Kidney (tissue), 14 donors: ENCODE measurements around the gene ZFP36L2. TPM values are rescaled to one million over a fixed set of nuclear protein-coding genes. Genes with fewer than 3 reads are reported as not detected.

ENCODE experiments used
- DNase-seq, 5 donors: peaks; one replicate each; pipeline ENCODE4 v3.0.0-alpha.2; 2013 to 2020
- FAIRE-seq: peaks from 2 replicates; lab custom pipeline; 2012; peaks lifted over from hg19 to GRCh38; lab: Jason Lieb, UNC
- H3K27ac ChIP-seq, 2 donors: one replicate each; pipeline ENCODE4 v1.7.0; 2013; ENCODE audit warnings: low read depth in 2 of 2, low read length in 2 of 2, inconsistent platforms in 1 of 2
- H3K27me3 ChIP-seq: one replicate; pipeline ENCODE4 v1.7.1; 2013; ENCODE audit warnings: low read length, inconsistent platforms; ENCODE audit not compliant: control insufficient read depth, insufficient read depth
- H3K36me3 ChIP-seq, 3 donors: one replicate each; pipeline versions ENCODE4 v1.7.0 to v1.7.1; 2013; ENCODE audit warnings: low read length in 3 of 3, control low read depth in 1 of 3, inconsistent platforms in 1 of 3; ENCODE audit not compliant: insufficient read depth in 3 of 3, control insufficient read depth in 2 of 3
- H3K4me1 ChIP-seq, 3 donors: one replicate each; pipeline versions ENCODE4 v1.7.0 to v1.7.1; 2013; ENCODE audit warnings: low read length in 3 of 3, inconsistent platforms in 1 of 3, low read depth in 1 of 3; ENCODE audit not compliant: control insufficient read depth in 2 of 3, insufficient read depth in 2 of 3
- H3K4me3 ChIP-seq, 3 donors: one replicate each; pipeline versions ENCODE4 v1.7.0 to v1.8.1; 2013; ENCODE audit warnings: low read length in 3 of 3, control low read depth in 1 of 3, inconsistent platforms in 1 of 3
- H3K9ac ChIP-seq, 3 donors: one replicate each; pipeline versions ENCODE4 v1.7.0 to v1.7.1; 2013; ENCODE audit warnings: low read length in 3 of 3, control low read depth in 1 of 3, inconsistent platforms in 1 of 3
- H3K9me3 ChIP-seq, 3 donors: one replicate each; pipeline versions ENCODE4 v1.7.0 to v1.7.1; 2013; ENCODE audit warnings: low read length in 3 of 3, control low read depth in 1 of 3, inconsistent platforms in 1 of 3; ENCODE audit not compliant: control insufficient read depth in 2 of 3, insufficient read depth in 1 of 3
- CTCF ChIP-seq: IDR thresholded peaks from 3 replicates; pipeline ENCODE4 v1.5.1; 2012; ENCODE audit warnings: mild to moderate bottlenecking, moderate library complexity, borderline replicate concordance; ENCODE audit not compliant: insufficient read depth; ENCODE audit errors: extremely low read depth
- intact Hi-C: fragments of 100-400 bp; cut with DNase I; formaldehyde crosslinking; loops from one replicate; pipeline ENCODE4 v1.11.1; 2022
- polyA plus RNA-seq: library from polyadenylated mRNA; stranded (reverse); fragments of 350-450 nt; fragmentation: Illumina TruSeq; extraction: RNeasy Lipid Tissue Mini Kit (QIAGEN cat#74804); gene quantifications from one replicate; pipeline ENCODE4 v1.2.3, GENCODE V29; 2014; ENCODE audit warnings: low read depth, low replicate concordance; ENCODE audit not compliant: insufficient read depth
- total RNA-seq: library from RNA; stranded (reverse); fragmentation: NEBNext Ultra II Directional; extraction: Animal tissue kit (Norgen Biotek cat#: 25700); gene quantifications from one replicate; pipeline ENCODE4 v1.2.1, GENCODE V29; 2021
- donor health status: control.
- donor health status: control.
- donor health status: control.
- donor health status: control.
- donor health status: control.
- donor health status: DM: yes; HTN: yes; CAD: no.
- donor health status: Normal renal cell carcinoma (clear cell type).

Gene ZFP36L2
- total and polyA plus RNA-seq, 2 donors from 2014 or later, result 35.4 to 247 TPM

GRCh38 chr2:43258547-43259156 is 32.2 kb upstream of the ZFP36L2 start:
- Histone ChIP-seq H3K4me3 (no peak overlapping the region), H3K27me3 (no peaks in the 10 kb centered on the region), H3K9ac (no peak overlapping the region), H3K36me3 (no peaks in the 10 kb centered on the region), H3K27ac (no peak overlapping the region), H3K9me3 (no peaks in the 10 kb centered on the region), H3K4me1 (peaks cover 0 to 5% (median 2%) of the 10 kb centered on the region in 3 donors)
- no peak for DNase-seq
- no peak for TF ChIP-seq CTCF
- intact Hi-C loops, result no loop called here
- no peak for FAIRE-seq

DNA sequence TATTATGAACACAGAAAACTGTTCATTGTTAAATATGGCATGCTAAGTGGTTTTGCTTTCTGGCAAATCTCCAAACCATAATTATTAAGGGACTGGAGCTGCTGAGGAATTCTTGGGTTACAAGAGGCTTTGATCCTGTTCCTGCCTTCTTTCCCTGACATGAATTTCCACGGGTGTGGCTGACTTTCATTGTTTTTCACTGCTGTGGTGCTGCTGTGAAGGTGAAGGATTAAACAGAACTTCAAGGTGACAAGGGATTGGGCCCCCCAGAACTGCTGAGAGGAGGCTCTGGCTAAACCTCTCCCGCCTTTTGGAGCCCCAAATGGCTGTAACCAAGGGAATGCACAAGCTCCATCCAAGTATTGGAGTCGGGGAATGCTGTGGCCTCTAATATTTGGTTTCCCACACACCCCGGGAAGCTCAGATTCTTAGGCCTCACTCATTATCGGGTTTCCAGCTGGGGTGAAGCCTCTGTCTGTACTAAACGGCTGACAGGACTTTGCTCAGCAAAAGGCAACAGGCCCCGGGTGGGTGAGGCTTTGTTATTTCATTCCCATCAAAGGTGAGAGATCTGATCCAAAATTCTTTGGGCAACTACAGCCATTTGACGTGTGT is 29.0 kb upstream of the ZFP36L2 start:
- no peak for FAIRE-seq
- Histone ChIP-seq H3K9me3 (no peaks in the 10 kb centered on the region), H3K9ac (peak overlapping the region in 1 of 3 donors; percentile 4), H3K4me1 (peaks cover 4 to 5% (median 5%) of the 10 kb centered on the region in 3 donors), H3K27me3 (no peaks in the 10 kb centered on the region), H3K4me3 (no peak overlapping the region), H3K36me3 (no peaks in the 10 kb centered on the region), H3K27ac (no peak overlapping the region)
- DNase-seq, result peak in 2 of 5 donors; percentile 58 to 62
- no peak for TF ChIP-seq CTCF
- intact Hi-C loops, result no loop called here

GRCh38 chr2:43254331-43254730 is 27.9 kb upstream of the ZFP36L2 start:
- FAIRE-seq (no peak), DNase-seq (no peak)
- Histone ChIP-seq H3K9me3 (no peaks in the 10 kb centered on the region), H3K9ac (no peak overlapping the region), H3K27ac (no peak overlapping the region), H3K4me1 (peaks cover 4 to 5% (median 5%) of the 10 kb centered on the region in 3 donors), H3K36me3 (no peaks in the 10 kb centered on the region), H3K4me3 (no peak overlapping the region), H3K27me3 (no peaks in the 10 kb centered on the region)
- intact Hi-C loops, result no loop called here
- TF ChIP-seq CTCF, result no peak
